ENCODE measurements around the gene PLA2G6. TPM values are rescaled to one million over a fixed set of nuclear protein-coding genes. Genes with fewer than 3 reads are reported as not detected.

PLA2G6 gene, protein sequence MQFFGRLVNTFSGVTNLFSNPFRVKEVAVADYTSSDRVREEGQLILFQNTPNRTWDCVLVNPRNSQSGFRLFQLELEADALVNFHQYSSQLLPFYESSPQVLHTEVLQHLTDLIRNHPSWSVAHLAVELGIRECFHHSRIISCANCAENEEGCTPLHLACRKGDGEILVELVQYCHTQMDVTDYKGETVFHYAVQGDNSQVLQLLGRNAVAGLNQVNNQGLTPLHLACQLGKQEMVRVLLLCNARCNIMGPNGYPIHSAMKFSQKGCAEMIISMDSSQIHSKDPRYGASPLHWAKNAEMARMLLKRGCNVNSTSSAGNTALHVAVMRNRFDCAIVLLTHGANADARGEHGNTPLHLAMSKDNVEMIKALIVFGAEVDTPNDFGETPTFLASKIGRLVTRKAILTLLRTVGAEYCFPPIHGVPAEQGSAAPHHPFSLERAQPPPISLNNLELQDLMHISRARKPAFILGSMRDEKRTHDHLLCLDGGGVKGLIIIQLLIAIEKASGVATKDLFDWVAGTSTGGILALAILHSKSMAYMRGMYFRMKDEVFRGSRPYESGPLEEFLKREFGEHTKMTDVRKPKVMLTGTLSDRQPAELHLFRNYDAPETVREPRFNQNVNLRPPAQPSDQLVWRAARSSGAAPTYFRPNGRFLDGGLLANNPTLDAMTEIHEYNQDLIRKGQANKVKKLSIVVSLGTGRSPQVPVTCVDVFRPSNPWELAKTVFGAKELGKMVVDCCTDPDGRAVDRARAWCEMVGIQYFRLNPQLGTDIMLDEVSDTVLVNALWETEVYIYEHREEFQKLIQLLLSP
- total RNA-seq: 60.8 TPM
- long read RNA-seq, partial matches to known transcripts: 3 of 16 reads
- long read RNA-seq, other reads (novel, unspliced or antisense): 12 of 16 reads

DNA sequence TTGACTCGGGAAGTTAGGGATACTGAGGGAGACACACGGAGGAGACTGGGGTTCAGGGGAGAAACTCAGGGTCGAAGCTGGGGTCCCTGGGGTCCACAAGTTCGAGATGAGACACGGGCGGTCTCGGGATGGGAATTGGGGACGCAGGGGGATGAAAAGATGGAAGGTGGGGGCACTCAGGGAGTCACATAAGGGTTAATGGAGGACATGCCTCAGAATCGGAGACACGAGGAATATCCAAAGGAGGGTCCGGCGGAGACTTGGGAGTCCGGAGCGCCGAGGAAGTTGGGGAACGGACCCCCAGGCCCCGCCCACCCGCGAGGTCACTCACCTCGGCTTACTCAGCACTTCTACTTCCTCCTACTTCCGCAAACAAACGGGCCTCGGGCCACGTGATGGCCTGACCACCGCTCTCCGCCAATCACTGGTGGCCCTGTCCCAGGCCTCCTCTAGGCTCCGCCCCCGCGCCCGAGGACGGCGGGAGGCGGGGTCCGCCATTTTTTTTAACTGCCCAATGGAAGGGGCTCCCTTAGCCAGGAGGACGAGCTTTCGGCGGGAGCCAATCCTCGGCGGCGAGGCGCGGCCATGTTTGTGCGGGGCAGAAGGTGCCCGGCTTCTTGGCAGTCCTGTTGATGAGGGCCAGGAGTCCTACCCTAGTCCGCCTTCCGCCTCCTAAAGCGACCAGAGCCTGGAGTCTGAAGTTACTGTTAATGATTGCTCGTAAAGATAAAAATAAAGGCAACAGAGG lies at the start of gene PLA2G6:
Gene PLA2G6, minus strand, starts transcription at position 378 of the 748 bp plus-strand sequence. CDS start 12,404 bp downstream, outside the sequence.
- H3K4me3 ChIP-seq: peak within 1 kb of the TSS; percentile 71
- peaks cover 47% of the 10 kb centered on the region for H3K4me1 ChIP-seq
- TF ChIP-seq CTCF (IDR thresholded peaks at IDR 0.05): no peak
- H3K36me3 ChIP-seq: no peaks in the 10 kb centered on the region
- ATAC-seq (peak; percentile 96 to 98), DNase-seq (peak; percentile 99)
- H3K27ac ChIP-seq: peak within 1 kb of the TSS; percentile 88
- no peaks in the 10 kb centered on the region for H3K9me3 ChIP-seq
- H3K27me3 ChIP-seq (ENCODE audit: low read depth): no peaks in the 10 kb centered on the region
- intact Hi-C loops (cut with DNase I): no loop called here

GRCh38 chr22:38230916-38231315 lies 49.3 kb upstream of the PLA2G6 start:
- no peak for DNase-seq
- no peaks in the 10 kb centered on the region for H3K27me3 ChIP-seq (ENCODE audit: low read depth)
- intact Hi-C loops (cut with DNase I): no loop called here
- peak overlapping the region; percentile 70 for H3K27ac ChIP-seq
- H3K9me3 ChIP-seq: no peaks in the 10 kb centered on the region
- TF ChIP-seq CTCF (IDR thresholded peaks at IDR 0.05): no peak
- H3K4me3 ChIP-seq: no peak overlapping the region
- no peak for ATAC-seq
- H3K4me1 ChIP-seq: peaks cover 33% of the 10 kb centered on the region
- peaks cover 72% of the 10 kb centered on the region for H3K36me3 ChIP-seq

GRCh38 chr22:38230108-38230825 lies 48.6 kb upstream of the PLA2G6 start:
- DNase-seq: peak; percentile 77
- Histone ChIP-seq H3K4me3 (no peak overlapping the region), H3K36me3 (peaks cover 75% of the 10 kb centered on the region), H3K4me1 (peaks cover 33% of the 10 kb centered on the region), H3K27ac (peak overlapping the region; percentile 70), H3K9me3 (no peaks in the 10 kb centered on the region), H3K27me3 (ENCODE audit: low read depth) (no peaks in the 10 kb centered on the region)
- peak in 1 of 2 donors; percentile 72 for ATAC-seq
- intact Hi-C loops (cut with DNase I): no loop called here
- peak; percentile 52 for TF ChIP-seq CTCF (IDR thresholded peaks at IDR 0.05)

GRCh38 chr22:38228873-38229740 lies 47.5 kb upstream of the PLA2G6 start:
- Histone ChIP-seq H3K9me3 (no peaks in the 10 kb centered on the region), H3K4me3 (no peak overlapping the region), H3K27me3 (ENCODE audit: low read depth) (no peaks in the 10 kb centered on the region), H3K36me3 (peaks cover 75% of the 10 kb centered on the region), H3K27ac (peak overlapping the region; percentile 74), H3K4me1 (peaks cover 33% of the 10 kb centered on the region)
- ATAC-seq: peak; percentile 42 to 61
- DNase-seq: no peak
- intact Hi-C loops (cut with DNase I): no loop called here
- TF ChIP-seq CTCF (IDR thresholded peaks at IDR 0.05): no peak
